ENCODE measurements around the gene PGAM1.
A peak's percentile ranks its signal among the peaks of the same experiment; 100 is the strongest.

The PGAM1 gene

GRCh38 chr10:97442277-97442676 is 16.3 kb downstream of the PGAM1 start:
- in situ Hi-C loops (cut with MboI; ENCODE audit: low pct_unique_long_range_greater_than_20kb, low sequenced_read_pairs, unreplicated experiment): no loop called here
- no peak for DNase-seq (ENCODE audit: low spot score)
- TF ChIP-seq CTCF (IDR thresholded peaks at IDR 0.05; ENCODE audit: extremely low read depth, insufficient read depth, missing control alignments): no peak

- in situ Hi-C loops (cut with MboI; ENCODE audit: low pct_unique_long_range_greater_than_20kb, low sequenced_read_pairs, unreplicated experiment): no loop called here
- DNase-seq (ENCODE audit: low spot score): no peak
- TF ChIP-seq CTCF (IDR thresholded peaks at IDR 0.05; ENCODE audit: extremely low read depth, insufficient read depth, missing control alignments): no peak
Observed at GRCh38 chr10:97444212-97444611, 18.2 kb downstream of the PGAM1 start.

- in situ Hi-C loops (cut with MboI; ENCODE audit: low pct_unique_long_range_greater_than_20kb, low sequenced_read_pairs, unreplicated experiment): no loop called here
- DNase-seq (ENCODE audit: low spot score): no peak
- TF ChIP-seq CTCF (IDR thresholded peaks at IDR 0.05; ENCODE audit: extremely low read depth, insufficient read depth, missing control alignments): no peak
Observed at GRCh38 chr10:97445357-97445721, 19.3 kb downstream of the PGAM1 start.

GRCh38 chr10:97445722-97446639 is 20.0 kb downstream of the PGAM1 start, which contains the start of the genes EXOSC1 and ZDHHC16:
TSS of gene EXOSC1 (minus strand) at chr10:97446006. CDS start at chr10:97445985, 21 bp downstream.
TSS of gene ZDHHC16 (plus strand) at chr10:97446175. CDS start at chr10:97451676, 5,501 bp downstream.
- no peak for TF ChIP-seq CTCF (IDR thresholded peaks at IDR 0.05; ENCODE audit: extremely low read depth, insufficient read depth, missing control alignments)
- DNase-seq (ENCODE audit: low spot score): peak; percentile 98
- in situ Hi-C loops (cut with MboI; ENCODE audit: low pct_unique_long_range_greater_than_20kb, low sequenced_read_pairs, unreplicated experiment): no loop called here

GRCh38 chr10:97450828-97451227 is 24.8 kb downstream of the PGAM1 start:
- no peak for TF ChIP-seq CTCF (IDR thresholded peaks at IDR 0.05; ENCODE audit: extremely low read depth, insufficient read depth, missing control alignments)
- in situ Hi-C loops (cut with MboI; ENCODE audit: low pct_unique_long_range_greater_than_20kb, low sequenced_read_pairs, unreplicated experiment): no loop called here
- DNase-seq (ENCODE audit: low spot score): no peak

- TF ChIP-seq CTCF (IDR thresholded peaks at IDR 0.05; ENCODE audit: extremely low read depth, insufficient read depth, missing control alignments): no peak
- DNase-seq (ENCODE audit: low spot score): no peak
- in situ Hi-C loops (cut with MboI; ENCODE audit: low pct_unique_long_range_greater_than_20kb, low sequenced_read_pairs, unreplicated experiment): no loop called here
Observed at GRCh38 chr10:97451605-97452004, 25.6 kb downstream of the PGAM1 start.
